K562 treated with DMSO at 1 percent for 24 hours (cell line): ENCODE data around the gene OR2M2. TPM values are rescaled to one million over a fixed set of nuclear protein-coding genes. Genes with fewer than 3 reads are reported as not detected.

Source experiments
- total RNA-seq: library from RNA; unstranded; fragments of 300-600 nt; gene quantifications from 2 replicates; pipeline ENCODE4 v1.2.3, GENCODE V29; 2022; ENCODE audit warnings: low read depth; ENCODE audit not compliant: insufficient read depth

OR2M2 gene, protein sequence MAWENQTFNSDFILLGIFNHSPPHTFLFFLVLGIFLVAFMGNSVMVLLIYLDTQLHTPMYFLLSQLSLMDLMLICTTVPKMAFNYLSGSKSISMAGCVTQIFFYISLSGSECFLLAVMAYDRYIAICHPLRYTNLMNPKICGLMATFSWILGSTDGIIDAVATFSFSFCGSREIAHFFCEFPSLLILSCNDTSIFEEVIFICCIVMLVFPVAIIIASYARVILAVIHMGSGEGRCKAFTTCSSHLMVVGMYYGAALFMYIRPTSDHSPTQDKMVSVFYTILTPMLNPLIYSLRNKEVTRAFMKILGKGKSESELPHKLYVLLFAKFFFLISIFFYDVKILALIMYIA
- total RNA-seq = not detected in 2 replicates

DNA sequence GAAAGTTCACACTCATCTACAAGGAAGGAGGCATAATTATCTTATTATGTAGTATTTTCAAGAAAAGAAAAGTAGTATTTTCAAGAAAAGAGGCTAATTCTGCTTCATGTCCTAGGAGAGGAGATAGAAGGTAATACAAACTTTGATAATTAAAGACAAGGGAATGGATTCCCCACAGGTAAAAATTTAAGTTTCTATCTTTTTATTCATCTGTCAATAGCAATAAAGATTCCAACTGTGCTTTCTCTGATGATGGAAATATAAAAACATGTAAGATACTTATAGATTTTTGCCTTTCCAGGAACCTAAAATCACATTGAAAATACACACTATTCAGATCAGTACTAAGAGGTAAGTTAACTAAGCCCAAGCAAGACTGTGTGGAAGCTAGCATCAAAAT is at the start of gene OR2M2:
Gene OR2M2 (plus strand): TSS at position 301 of the 400 bp plus-strand sequence. CDS start 5,165 bp downstream, outside the sequence.

DNA sequence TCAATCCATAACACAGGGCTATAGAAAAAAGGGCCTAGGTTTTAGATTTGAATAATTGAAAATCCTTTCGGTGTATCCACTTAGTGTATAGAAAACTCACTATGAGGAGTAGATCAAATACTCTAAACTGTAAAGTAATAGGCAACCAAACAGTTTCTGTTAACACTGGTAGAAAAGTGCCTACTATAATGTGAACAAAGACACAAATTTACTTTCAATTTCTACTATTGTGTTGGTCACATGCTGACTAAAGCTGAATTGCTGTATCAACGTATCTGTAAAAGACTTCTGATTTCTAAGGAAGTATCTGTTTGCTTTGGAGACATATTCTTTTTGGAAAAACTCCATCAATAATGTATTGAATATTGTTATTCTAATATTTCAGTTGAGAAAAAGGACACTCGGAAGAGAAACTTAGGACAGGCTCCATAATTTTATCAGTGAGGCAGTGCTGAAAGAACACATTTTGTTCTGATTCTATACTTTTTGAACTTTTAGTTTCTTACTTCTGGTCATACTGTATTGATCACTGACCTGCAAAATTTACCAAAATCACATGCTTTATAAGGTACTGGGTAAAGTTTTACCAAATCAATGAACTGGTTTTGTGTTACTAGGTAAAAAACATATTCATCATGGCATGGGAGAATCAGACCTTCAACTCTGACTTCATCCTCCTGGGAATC is 30.0 kb upstream of the OR2M2 start, which contains the start of gene OR2M5:
Gene OR2M5 (plus strand): TSS at position 636 of the 686 bp plus-strand sequence. CDS start 0 bp downstream, at position 636.

DNA sequence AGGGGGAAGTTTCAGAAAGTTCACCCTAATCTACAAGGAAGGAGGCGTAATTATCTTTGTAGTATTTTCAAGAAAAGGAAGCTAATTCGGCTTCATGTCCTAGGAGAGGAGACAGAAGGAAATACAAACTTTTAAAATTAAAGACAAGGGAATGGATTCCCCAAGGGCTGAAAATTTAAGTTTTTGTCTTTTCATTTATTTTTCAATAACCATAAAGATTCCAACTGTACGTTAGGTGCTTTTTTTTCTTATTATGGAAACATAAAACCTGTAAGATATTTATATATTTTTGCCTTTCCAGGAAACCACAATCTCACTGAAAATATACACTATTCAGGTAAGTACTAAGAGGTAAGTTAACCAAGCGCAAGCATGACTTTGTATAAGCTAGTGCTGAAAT is 22.3 kb downstream of the OR2M2 start, which contains the start of gene OR2M3:
Gene OR2M3 (plus strand): TSS at position 301 of the 400 bp plus-strand sequence. CDS start 5,803 bp downstream, outside the sequence.

Other genes with a start within 250 kb of the OR2M2 start
- gene OR2AJ1, start 249.9 kb upstream of the OR2M2 start, total RNA-seq = not detected in 2 replicates
- not detected in 2 replicates for gene OR2L8, start 226.0 kb upstream of the OR2M2 start, total RNA-seq
- not detected in 2 replicates for gene OR2AK2, start 209.6 kb upstream of the OR2M2 start, total RNA-seq
- not detected in 2 replicates for gene OR2L5, start 161.2 kb upstream of the OR2M2 start, total RNA-seq
- gene OR2L2, start 144.8 kb upstream of the OR2M2 start, total RNA-seq = not detected in 2 replicates
- not detected in 2 replicates for gene OR2L3, start 128.0 kb upstream of the OR2M2 start, total RNA-seq
- gene OR2L13, start 79.6 kb upstream of the OR2M2 start, total RNA-seq = not detected in 2 replicates
- not detected in 2 replicates for gene OR2M5, start 29.7 kb upstream of the OR2M2 start, total RNA-seq
- gene OR2M3, start 22.4 kb downstream of the OR2M2 start, total RNA-seq = not detected in 2 replicates
- not detected in 2 replicates for gene OR2M4, start 56.6 kb downstream of the OR2M2 start, total RNA-seq
- gene OR2T33, start 103.2 kb downstream of the OR2M2 start, total RNA-seq = not detected in 2 replicates
- gene OR2T12, start 128.6 kb downstream of the OR2M2 start, total RNA-seq = not detected in 2 replicates
- gene OR2M7, start 149.7 kb downstream of the OR2M2 start, total RNA-seq = not detected in 2 replicates
- gene OR14C36, start 174.0 kb downstream of the OR2M2 start, total RNA-seq = not detected in 2 replicates
- not detected in 2 replicates for gene OR2T4, start 186.8 kb downstream of the OR2M2 start, total RNA-seq
- not detected in 2 replicates for gene OR2T6, start 200.9 kb downstream of the OR2M2 start, total RNA-seq
- not detected in 2 replicates for gene OR2T1, start 228.2 kb downstream of the OR2M2 start, total RNA-seq